GM12878 (cell line): ENCODE measurements around the gene SMAD1. TPM values are rescaled to one million over a fixed set of nuclear protein-coding genes. Genes with fewer than 3 reads are reported as not detected.

Experiments used
- ATF2 ChIP-seq: IDR thresholded peaks from 2 replicates; pipeline ENCODE4 v1.6.1; 2012; ENCODE audit warnings: low read length, inconsistent platforms
- ATF3 ChIP-seq: IDR thresholded peaks from 2 replicates; pipeline ENCODE4 v1.6.1; 2011; ENCODE audit warnings: low read depth, mild to moderate bottlenecking, low read length, moderate library complexity, borderline replicate concordance; ENCODE audit errors: extremely low read depth
- ETV6 ChIP-seq, 2 experiments: fragments of 450-650 bp in 1 of 2; IDR thresholded peaks in 1 of 2; conservative IDR thresholded peaks in 1 of 2; 2 replicates each; pipeline ENCODE4 v1.6.1; 2014; ENCODE audit warnings: antibody characterized with exemption in 1 of 2, borderline replicate concordance in 1 of 2, low read depth in 1 of 2, mild to moderate bottlenecking in 1 of 2, moderate library complexity in 1 of 2
- MXI1 ChIP-seq: fragments of 150-350 bp; IDR thresholded peaks from 2 replicates; pipeline ENCODE4 v1.6.1; 2011; ENCODE audit warnings: low read depth, mild to moderate bottlenecking, inconsistent platforms, low read length, improper control_type of control experiment
- SMARCA5 ChIP-seq: fragments of 450-650 bp; IDR thresholded peaks from 2 replicates; pipeline ENCODE4 v1.6.1; 2017; ENCODE audit warnings: mild to moderate bottlenecking
- polyA plus RNA-seq, 11 experiments: library from polyadenylated mRNA; depleted of rRNA in 4 of 11; unstranded in 6 of 11; stranded (reverse) in 5 of 11; fragments of >200 nt; fragmentation: Nextera tagmentation in 4 of 11; fragmentation: Illumina TruSeq in 1 of 11; extraction: Ambion mirVana in 4 of 11; extraction: Trizol in 1 of 11; gene quantifications; 1 replicate in 1 of 11; 2 replicates in 10 of 11; pipeline versions ENCODE4 v1.2.1 to v1.2.3, GENCODE V29; 2011 to 2016; ENCODE audit warnings: inconsistent platforms in 2 of 11, missing spikeins in 2 of 11, low read depth in 1 of 11
- total RNA-seq, 4 experiments: library from RNA; depleted of rRNA in 3 of 4; stranded (reverse); fragments of >200 nt in 3 of 4; fragmentation: Illumina TruSeq in 1 of 4; extraction: Trizol in 1 of 4; gene quantifications; 2 replicates each; pipeline versions ENCODE4 v1.2.1 to v1.2.3, GENCODE V29; 2013 to 2021
- TF ChIP-seq, protein P1 (sequence below): IDR thresholded peaks from 2 replicates; pipeline ENCODE4 v1.6.1; 2011; ENCODE audit warnings: mild to moderate bottlenecking, low read depth, low read length, moderate library complexity; ENCODE audit not compliant: insufficient replicate concordance
- TF ChIP-seq, protein P2 (sequence below): IDR thresholded peaks from 2 replicates; pipeline ENCODE4 v1.6.1; 2012; ENCODE audit warnings: mild to moderate bottlenecking, low read depth, low read length

Gene SMAD1
- total and polyA plus RNA-seq, 10 of the 15 experiments (the other 5 are each of a cell fraction or from before 2014, with no cell fraction given) = 0.29 to 17.5 (median 13.6) TPM

DNA sequence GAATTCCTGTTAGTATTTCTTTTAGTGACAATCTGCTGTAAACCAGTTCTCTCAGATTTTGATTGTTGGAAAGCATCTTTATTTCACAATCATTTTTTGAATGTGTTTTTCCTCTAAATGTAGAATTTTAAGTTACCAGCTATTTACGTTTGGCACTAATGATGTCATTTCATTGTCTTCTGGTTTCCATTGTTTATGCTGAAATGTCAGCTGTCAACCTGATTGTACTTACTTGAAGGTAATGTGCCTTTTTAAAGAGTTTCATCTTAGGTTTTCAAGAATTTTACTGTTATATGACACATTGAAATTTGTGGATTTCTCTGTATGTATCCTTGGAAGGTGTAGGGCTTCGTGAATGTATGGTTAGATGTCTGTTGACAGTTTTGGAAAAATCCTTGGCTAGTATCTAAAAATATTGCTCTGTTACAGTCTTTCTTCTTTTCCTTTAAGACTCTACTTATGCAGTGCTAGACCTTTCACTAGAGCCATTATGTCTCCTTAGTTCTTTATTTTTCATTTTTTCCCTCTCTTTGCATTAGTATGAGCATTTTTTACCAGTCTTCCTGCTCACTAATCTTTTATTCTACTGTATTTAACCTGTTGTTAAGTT is 30.4 kb downstream of the SMAD1 start (continued):
- TF ChIP-seq, protein P1, sequence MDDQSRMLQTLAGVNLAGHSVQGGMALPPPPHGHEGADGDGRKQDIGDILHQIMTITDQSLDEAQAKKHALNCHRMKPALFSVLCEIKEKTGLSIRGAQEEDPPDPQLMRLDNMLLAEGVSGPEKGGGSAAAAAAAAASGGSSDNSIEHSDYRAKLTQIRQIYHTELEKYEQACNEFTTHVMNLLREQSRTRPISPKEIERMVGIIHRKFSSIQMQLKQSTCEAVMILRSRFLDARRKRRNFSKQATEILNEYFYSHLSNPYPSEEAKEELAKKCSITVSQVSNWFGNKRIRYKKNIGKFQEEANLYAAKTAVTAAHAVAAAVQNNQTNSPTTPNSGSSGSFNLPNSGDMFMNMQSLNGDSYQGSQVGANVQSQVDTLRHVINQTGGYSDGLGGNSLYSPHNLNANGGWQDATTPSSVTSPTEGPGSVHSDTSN = no peak
- no peak for TF ChIP-seq ATF3
- TF ChIP-seq MXI1 = no peak
- no peak for TF ChIP-seq SMARCA5
- TF ChIP-seq, protein P2, sequence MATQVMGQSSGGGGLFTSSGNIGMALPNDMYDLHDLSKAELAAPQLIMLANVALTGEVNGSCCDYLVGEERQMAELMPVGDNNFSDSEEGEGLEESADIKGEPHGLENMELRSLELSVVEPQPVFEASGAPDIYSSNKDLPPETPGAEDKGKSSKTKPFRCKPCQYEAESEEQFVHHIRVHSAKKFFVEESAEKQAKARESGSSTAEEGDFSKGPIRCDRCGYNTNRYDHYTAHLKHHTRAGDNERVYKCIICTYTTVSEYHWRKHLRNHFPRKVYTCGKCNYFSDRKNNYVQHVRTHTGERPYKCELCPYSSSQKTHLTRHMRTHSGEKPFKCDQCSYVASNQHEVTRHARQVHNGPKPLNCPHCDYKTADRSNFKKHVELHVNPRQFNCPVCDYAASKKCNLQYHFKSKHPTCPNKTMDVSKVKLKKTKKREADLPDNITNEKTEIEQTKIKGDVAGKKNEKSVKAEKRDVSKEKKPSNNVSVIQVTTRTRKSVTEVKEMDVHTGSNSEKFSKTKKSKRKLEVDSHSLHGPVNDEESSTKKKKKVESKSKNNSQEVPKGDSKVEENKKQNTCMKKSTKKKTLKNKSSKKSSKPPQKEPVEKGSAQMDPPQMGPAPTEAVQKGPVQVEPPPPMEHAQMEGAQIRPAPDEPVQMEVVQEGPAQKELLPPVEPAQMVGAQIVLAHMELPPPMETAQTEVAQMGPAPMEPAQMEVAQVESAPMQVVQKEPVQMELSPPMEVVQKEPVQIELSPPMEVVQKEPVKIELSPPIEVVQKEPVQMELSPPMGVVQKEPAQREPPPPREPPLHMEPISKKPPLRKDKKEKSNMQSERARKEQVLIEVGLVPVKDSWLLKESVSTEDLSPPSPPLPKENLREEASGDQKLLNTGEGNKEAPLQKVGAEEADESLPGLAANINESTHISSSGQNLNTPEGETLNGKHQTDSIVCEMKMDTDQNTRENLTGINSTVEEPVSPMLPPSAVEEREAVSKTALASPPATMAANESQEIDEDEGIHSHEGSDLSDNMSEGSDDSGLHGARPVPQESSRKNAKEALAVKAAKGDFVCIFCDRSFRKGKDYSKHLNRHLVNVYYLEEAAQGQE = no peak
- no peak for TF ChIP-seq ETV6 (conservative IDR thresholded peaks at IDR 0.05 in 1 of 2, IDR thresholded peaks at IDR 0.05 in 1 of 2; ENCODE audit: borderline replicate concordance in 1 of 2, low read depth in 1 of 2)
- peak; percentile 91 for TF ChIP-seq ATF2
